GM12878 (cell line): Measurements from ENCODE around the gene TMED6. TPM values are rescaled to one million over a fixed set of nuclear protein-coding genes. Genes with fewer than 3 reads are reported as not detected.

ENCODE experiments used
- ATF7 ChIP-seq: fragments of 450-650 bp; IDR thresholded peaks from 2 replicates; pipeline ENCODE4 v1.6.1; 2016; ENCODE audit warnings: low read depth, mild to moderate bottlenecking
- GABPA ChIP-seq: IDR thresholded peaks from 2 replicates; pipeline ENCODE4 v1.6.1; 2014; ENCODE audit warnings: antibody characterized with exemption, low read depth, mild to moderate bottlenecking, inconsistent platforms
- HDAC2 ChIP-seq: fragments of 200-600 bp; sonication (generic); IDR thresholded peaks from 2 replicates; pipeline ENCODE4 v1.6.1; 2017
- NKRF ChIP-seq: fragments of 450-650 bp; conservative IDR thresholded peaks from 2 replicates; pipeline ENCODE4 v1.6.1; 2017; ENCODE audit warnings: mild to moderate bottlenecking, moderate library complexity
- SIN3A ChIP-seq: IDR thresholded peaks from 2 replicates; pipeline ENCODE4 v1.6.1; 2012; ENCODE audit warnings: low read depth, low read length, improper control_type of control experiment
- SREBF2 ChIP-seq: IDR thresholded peaks from 2 replicates; pipeline ENCODE4 v1.6.1; 2012; ENCODE audit warnings: mild to moderate bottlenecking, low read length
- SUZ12 ChIP-seq: fragments of 200-600 bp; sonication (generic); IDR thresholded peaks from one replicate; pipeline ENCODE4 v1.6.1; 2018; ENCODE audit warnings: antibody characterized with exemption, mild to moderate bottlenecking; ENCODE audit not compliant: unreplicated experiment
- TCF12 ChIP-seq: IDR thresholded peaks from 2 replicates; pipeline ENCODE4 v1.6.1; 2011; ENCODE audit warnings: low read depth, mild to moderate bottlenecking, low read length
- YY1 ChIP-seq: IDR thresholded peaks from 2 replicates; pipeline ENCODE4 v1.6.1; 2011; ENCODE audit warnings: low read depth, mild to moderate bottlenecking, low read length
- ZNF274 ChIP-seq: IDR thresholded peaks from one replicate; pipeline ENCODE4 v1.8.0; 2011; ENCODE audit not compliant: insufficient read length, insufficient read depth
- ZNF687 ChIP-seq: fragments of 450-650 bp; IDR thresholded peaks from 2 replicates; pipeline ENCODE4 v1.6.1; 2017; ENCODE audit warnings: mild to moderate bottlenecking, moderate library complexity
- polyA plus RNA-seq, 11 experiments: library from polyadenylated mRNA; depleted of rRNA in 4 of 11; unstranded in 6 of 11; stranded (reverse) in 5 of 11; fragments of >200 nt; fragmentation: Nextera tagmentation in 4 of 11; fragmentation: Illumina TruSeq in 1 of 11; extraction: Ambion mirVana in 4 of 11; extraction: Trizol in 1 of 11; gene quantifications; 1 replicate in 1 of 11; 2 replicates in 10 of 11; pipeline versions ENCODE4 v1.2.1 to v1.2.3, GENCODE V29; 2011 to 2016; ENCODE audit warnings: inconsistent platforms in 2 of 11, missing spikeins in 2 of 11, low read depth in 1 of 11
- total RNA-seq, 4 experiments: library from RNA; depleted of rRNA in 3 of 4; stranded (reverse); fragments of >200 nt in 3 of 4; fragmentation: Illumina TruSeq in 1 of 4; extraction: Trizol in 1 of 4; gene quantifications; 2 replicates each; pipeline versions ENCODE4 v1.2.1 to v1.2.3, GENCODE V29; 2013 to 2021
- TF ChIP-seq, protein P1 (sequence below): IDR thresholded peaks from 2 replicates; pipeline ENCODE4 v1.6.1; 2011; ENCODE audit warnings: low read depth, low read length, improper control_type of control experiment, borderline replicate concordance
- TF ChIP-seq, protein P2 (sequence below): fragments of 450-650 bp; IDR thresholded peaks from 2 replicates; pipeline ENCODE4 v1.6.1; 2016; ENCODE audit warnings: mild to moderate bottlenecking, moderate library complexity, borderline replicate concordance
- TF ChIP-seq, protein P3 (sequence below): IDR thresholded peaks from 2 replicates; pipeline ENCODE4 v1.6.1; 2012; ENCODE audit warnings: low read depth, low read length, improper control_type of control experiment
- TF ChIP-seq, protein P4 (sequence below): IDR thresholded peaks from 2 replicates; pipeline ENCODE4 v1.6.1; 2012; ENCODE audit warnings: low read length, inconsistent platforms

Gene TMED6
- total and polyA plus RNA-seq, 10 of the 15 experiments (the other 5 are each of a cell fraction or from before 2014, with no cell fraction given): 0.27 to 1.7 (median 0.78) TPM

- TF ChIP-seq SIN3A (peak; percentile 91), GABPA (peak; percentile 97), ZNF274 (no peak), NKRF (peak; percentile 84), HDAC2 (no peak), TCF12 (0 out of 2 replicates have a peak, but pooled peaks have one; percentile 48), ATF7 (peak; percentile 84), YY1 (peak; percentile 98), SUZ12 (no peak), ZNF687 (peak; percentile 35), SREBF2 (peak; percentile 61; the same call in 1 of the 2 replicates)
- TF ChIP-seq, protein P1, sequence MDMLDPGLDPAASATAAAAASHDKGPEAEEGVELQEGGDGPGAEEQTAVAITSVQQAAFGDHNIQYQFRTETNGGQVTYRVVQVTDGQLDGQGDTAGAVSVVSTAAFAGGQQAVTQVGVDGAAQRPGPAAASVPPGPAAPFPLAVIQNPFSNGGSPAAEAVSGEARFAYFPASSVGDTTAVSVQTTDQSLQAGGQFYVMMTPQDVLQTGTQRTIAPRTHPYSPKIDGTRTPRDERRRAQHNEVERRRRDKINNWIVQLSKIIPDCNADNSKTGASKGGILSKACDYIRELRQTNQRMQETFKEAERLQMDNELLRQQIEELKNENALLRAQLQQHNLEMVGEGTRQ: no peak; the same call in 1 of the 2 replicates
- TF ChIP-seq, protein P2, sequence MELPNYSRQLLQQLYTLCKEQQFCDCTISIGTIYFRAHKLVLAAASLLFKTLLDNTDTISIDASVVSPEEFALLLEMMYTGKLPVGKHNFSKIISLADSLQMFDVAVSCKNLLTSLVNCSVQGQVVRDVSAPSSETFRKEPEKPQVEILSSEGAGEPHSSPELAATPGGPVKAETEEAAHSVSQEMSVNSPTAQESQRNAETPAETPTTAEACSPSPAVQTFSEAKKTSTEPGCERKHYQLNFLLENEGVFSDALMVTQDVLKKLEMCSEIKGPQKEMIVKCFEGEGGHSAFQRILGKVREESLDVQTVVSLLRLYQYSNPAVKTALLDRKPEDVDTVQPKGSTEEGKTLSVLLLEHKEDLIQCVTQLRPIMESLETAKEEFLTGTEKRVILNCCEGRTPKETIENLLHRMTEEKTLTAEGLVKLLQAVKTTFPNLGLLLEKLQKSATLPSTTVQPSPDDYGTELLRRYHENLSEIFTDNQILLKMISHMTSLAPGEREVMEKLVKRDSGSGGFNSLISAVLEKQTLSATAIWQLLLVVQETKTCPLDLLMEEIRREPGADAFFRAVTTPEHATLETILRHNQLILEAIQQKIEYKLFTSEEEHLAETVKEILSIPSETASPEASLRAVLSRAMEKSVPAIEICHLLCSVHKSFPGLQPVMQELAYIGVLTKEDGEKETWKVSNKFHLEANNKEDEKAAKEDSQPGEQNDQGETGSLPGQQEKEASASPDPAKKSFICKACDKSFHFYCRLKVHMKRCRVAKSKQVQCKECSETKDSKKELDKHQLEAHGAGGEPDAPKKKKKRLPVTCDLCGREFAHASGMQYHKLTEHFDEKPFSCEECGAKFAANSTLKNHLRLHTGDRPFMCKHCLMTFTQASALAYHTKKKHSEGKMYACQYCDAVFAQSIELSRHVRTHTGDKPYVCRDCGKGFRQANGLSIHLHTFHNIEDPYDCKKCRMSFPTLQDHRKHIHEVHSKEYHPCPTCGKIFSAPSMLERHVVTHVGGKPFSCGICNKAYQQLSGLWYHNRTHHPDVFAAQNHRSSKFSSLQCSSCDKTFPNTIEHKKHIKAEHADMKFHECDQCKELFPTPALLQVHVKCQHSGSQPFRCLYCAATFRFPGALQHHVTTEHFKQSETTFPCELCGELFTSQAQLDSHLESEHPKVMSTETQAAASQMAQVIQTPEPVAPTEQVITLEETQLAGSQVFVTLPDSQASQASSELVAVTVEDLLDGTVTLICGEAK: peak; percentile 97
- TF ChIP-seq, protein P3, sequence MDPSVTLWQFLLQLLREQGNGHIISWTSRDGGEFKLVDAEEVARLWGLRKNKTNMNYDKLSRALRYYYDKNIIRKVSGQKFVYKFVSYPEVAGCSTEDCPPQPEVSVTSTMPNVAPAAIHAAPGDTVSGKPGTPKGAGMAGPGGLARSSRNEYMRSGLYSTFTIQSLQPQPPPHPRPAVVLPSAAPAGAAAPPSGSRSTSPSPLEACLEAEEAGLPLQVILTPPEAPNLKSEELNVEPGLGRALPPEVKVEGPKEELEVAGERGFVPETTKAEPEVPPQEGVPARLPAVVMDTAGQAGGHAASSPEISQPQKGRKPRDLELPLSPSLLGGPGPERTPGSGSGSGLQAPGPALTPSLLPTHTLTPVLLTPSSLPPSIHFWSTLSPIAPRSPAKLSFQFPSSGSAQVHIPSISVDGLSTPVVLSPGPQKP: peak; percentile 84
- TF ChIP-seq, protein P4, sequence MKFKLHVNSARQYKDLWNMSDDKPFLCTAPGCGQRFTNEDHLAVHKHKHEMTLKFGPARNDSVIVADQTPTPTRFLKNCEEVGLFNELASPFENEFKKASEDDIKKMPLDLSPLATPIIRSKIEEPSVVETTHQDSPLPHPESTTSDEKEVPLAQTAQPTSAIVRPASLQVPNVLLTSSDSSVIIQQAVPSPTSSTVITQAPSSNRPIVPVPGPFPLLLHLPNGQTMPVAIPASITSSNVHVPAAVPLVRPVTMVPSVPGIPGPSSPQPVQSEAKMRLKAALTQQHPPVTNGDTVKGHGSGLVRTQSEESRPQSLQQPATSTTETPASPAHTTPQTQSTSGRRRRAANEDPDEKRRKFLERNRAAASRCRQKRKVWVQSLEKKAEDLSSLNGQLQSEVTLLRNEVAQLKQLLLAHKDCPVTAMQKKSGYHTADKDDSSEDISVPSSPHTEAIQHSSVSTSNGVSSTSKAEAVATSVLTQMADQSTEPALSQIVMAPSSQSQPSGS: no peak; the same call in 1 of the 2 replicates
These were observed 12.1 kb downstream of the TMED6 start, which contains the start of the genes COG8 and NIP7 (continued) for GRCh38 chr16:69339289-69340094.
